HepG2 (cell line): Measurements from ENCODE around the gene UNKL. TPM values are rescaled to one million over a fixed set of nuclear protein-coding genes. Genes with fewer than 3 reads are reported as not detected.

Experiments
- ATAC-seq: fragments of 200-7000 bp; cut with Tn5 transposase; 3 replicates; pipeline ENCODE4 v1.9.1; 2020; ENCODE audit warnings: mild to moderate bottlenecking, moderate library complexity
- BruUV-seq: library from RNA; stranded (reverse); fragments of 400-500 nt; replicated peaks from 2 replicates; lab custom pipeline; 2021; lab: Mats Ljungman, UMichigan
- CTCF ChIA-PET: fragments of 300-600 bp; formaldehyde crosslinking; extraction: SDS; loops from one replicate; lab custom pipeline; 2021; ENCODE audit warnings: low total read pairs, inconsistent platforms, low intra/inter-chr PET ratio; lab: Yijun Ruan, JAX
- POLR2A ChIA-PET: fragments of 350-600 bp; sonication (Branson Sonifier 250); formaldehyde crosslinking; loops from one replicate; lab custom pipeline; 2020; ENCODE audit warnings: antibody characterized with exemption, inconsistent platforms; lab: Yijun Ruan, JAX
- DNase-seq: peaks from one replicate; pipeline ENCODE4 v3.0.0-alpha.2; 2015; ENCODE audit warnings: low spot score
- FAIRE-seq: peaks from 3 replicates; lab custom pipeline; 2011; peaks lifted over from hg19 to GRCh38; lab: Jason Lieb, UNC
- H2AFZ ChIP-seq: one replicate; pipeline ENCODE4 v1.6.1; 2011; ENCODE audit warnings: low read length, inconsistent platforms
- H3K27ac ChIP-seq: fragments of 300-600 bp; 3 replicates; pipeline ENCODE4 v1.8.0; 2011; ENCODE audit warnings: mixed run types, mild to moderate bottlenecking, mixed read lengths, low read length, inconsistent platforms; ENCODE audit not compliant: insufficient read depth; ENCODE audit errors: extremely low read length
- H3K27me3 ChIP-seq, 2 experiments: fragments of 200-600 bp in 1 of 2; 2 replicates in 1 of 2; 3 replicates in 1 of 2; pipeline versions ENCODE4 v1.6.0 to v1.8.0; 2011; ENCODE audit warnings: low read length in 2 of 2, mild to moderate bottlenecking in 2 of 2, moderate library complexity in 2 of 2, inconsistent platforms in 1 of 2; ENCODE audit not compliant: insufficient read depth in 2 of 2, control insufficient read depth in 1 of 2
- H3K36me3 ChIP-seq, 2 experiments: fragments of 200-600 bp in 1 of 2; replicated peaks in 1 of 2; 2 replicates in 1 of 2; 3 replicates in 1 of 2; pipeline versions ENCODE4 v1.5.1 to v1.8.0; 2011; ENCODE audit warnings: low read length in 2 of 2, inconsistent platforms in 1 of 2; ENCODE audit not compliant: insufficient read depth in 2 of 2, control insufficient read depth in 1 of 2
- H3K4me1 ChIP-seq: 2 replicates; pipeline ENCODE4 v1.5.1; 2012; ENCODE audit warnings: low read length, inconsistent platforms; ENCODE audit not compliant: insufficient read depth
- H3K4me2 ChIP-seq: 2 replicates; pipeline ENCODE4 v1.6.0; 2011; ENCODE audit warnings: low read depth, low read length, inconsistent platforms
- H3K4me3 ChIP-seq, 3 experiments: fragments of 200-600 bp in 1 of 3; sonication (generic), shearing (Covaris generic) in 1 of 3; replicated peaks in 1 of 3; 2 replicates each; pipeline ENCODE4 v1.5.1; 2011 to 2016; ENCODE audit warnings: low read length in 3 of 3, inconsistent platforms in 2 of 3, low read depth in 2 of 3, mild to moderate bottlenecking in 2 of 3, control low read depth in 1 of 3, mixed read lengths in 1 of 3; ENCODE audit not compliant: insufficient read depth in 1 of 3
- H3K79me2 ChIP-seq: one replicate; pipeline ENCODE4 v1.6.1; 2011; ENCODE audit warnings: low read length, inconsistent platforms; ENCODE audit not compliant: insufficient read depth
- H3K9ac ChIP-seq: 2 replicates; pipeline ENCODE4 v1.6.0; 2011; ENCODE audit warnings: mild to moderate bottlenecking, low read depth, low read length, inconsistent platforms; ENCODE audit not compliant: insufficient read depth
- H3K9me3 ChIP-seq: 2 replicates; pipeline ENCODE4 v1.5.1; 2012; ENCODE audit warnings: mild to moderate bottlenecking, low read length
- H4K20me1 ChIP-seq: 2 replicates; pipeline ENCODE4 v1.6.0; 2011; ENCODE audit warnings: inconsistent platforms, mild to moderate bottlenecking, low read length, moderate library complexity; ENCODE audit not compliant: insufficient read depth
- AGO2 ChIP-seq: fragments of 200-400 bp; formaldehyde crosslinking; optimal IDR thresholded peaks from 2 replicates; pipeline ENCODE3; 2017; ENCODE audit warnings: mild to moderate bottlenecking, low read depth, low read length, moderate library complexity
- IKZF1 ChIP-seq: fragments of 450-650 bp; IDR thresholded peaks from 2 replicates; pipeline ENCODE4 v1.7.1; 2016
- RBM22 ChIP-seq: fragments of 200-400 bp; formaldehyde crosslinking; optimal IDR thresholded peaks from 2 replicates; pipeline ENCODE3; 2017; ENCODE audit warnings: mild to moderate bottlenecking, low read length, moderate library complexity
- ZNF337 ChIP-seq: sonication (generic); formaldehyde crosslinking; IDR thresholded peaks from 2 replicates; pipeline ENCODE4 v1.5.1; 2020; ENCODE audit warnings: missing genetic modification reagents, low read depth, mild to moderate bottlenecking, borderline replicate concordance
- ZNF460 ChIP-seq: sonication (generic); formaldehyde crosslinking; IDR thresholded peaks from 2 replicates; pipeline ENCODE4 v1.5.1; 2020; ENCODE audit warnings: missing genetic modification reagents, mild to moderate bottlenecking, borderline replicate concordance
- WGBS: methylation state at CpG from one replicate; pipeline ENCODE4 v1.1.6; 2017; ENCODE audit warnings: low lambda C conversion rate; 5-methylcytosine and 5-hydroxymethylcytosine counted together
- in situ Hi-C: cut with HindIII; loops from 2 replicates; pipeline ENCODE4 v1.10.0; 2017; ENCODE audit warnings: low pct_unique_long_range_greater_than_20kb; ENCODE audit not compliant: extremely low pct_ligation_motif_present
- intact Hi-C: fragments of 100-400 bp; cut with micrococcal nuclease; formaldehyde crosslinking; loops from one replicate; pipeline ENCODE4 v1.10.0; 2022; ENCODE audit not compliant: unreplicated experiment
- polyA plus RNA-seq, 8 experiments: library from polyadenylated mRNA; depleted of rRNA in 3 of 8; stranded (reverse) in 7 of 8; unstranded in 1 of 8; fragments of >200 nt; fragmentation: Illumina TruSeq in 4 of 8; extraction: Trizol in 4 of 8; gene quantifications; 2 replicates each; pipeline versions ENCODE4 v1.2.1 to v1.2.3, GENCODE V29; 2011 to 2016; ENCODE audit warnings: low read depth in 4 of 8, missing spikeins in 1 of 8, mixed read lengths in 1 of 8; ENCODE audit not compliant: insufficient read depth in 1 of 8
- total RNA-seq, 5 experiments: library from RNA; depleted of rRNA; stranded (reverse); fragments of >200 nt; fragmentation: Illumina TruSeq; extraction: Trizol; gene quantifications; 2 replicates each; pipeline ENCODE4 v1.2.3, GENCODE V29; 2016; ENCODE audit warnings: low read depth in 1 of 5
- TF ChIP-seq, protein P1 (sequence below): sonication (generic); formaldehyde crosslinking; IDR thresholded peaks from 2 replicates; pipeline ENCODE4 v1.4.0; 2020; ENCODE audit warnings: missing genetic modification reagents

The UNKL gene
- total and polyA plus RNA-seq, 2 of the 13 experiments (the other 11 are each of a cell fraction or from before 2014, with no cell fraction given), result 10.4 to 17.6 TPM

- intact Hi-C loops, result no loop called here
- no peak for TF ChIP-seq ZNF460 (CRISPR knock-in tag)
- no peak for TF ChIP-seq IKZF1
- peak; percentile 29 for TF ChIP-seq AGO2
- TF ChIP-seq, protein P1, sequence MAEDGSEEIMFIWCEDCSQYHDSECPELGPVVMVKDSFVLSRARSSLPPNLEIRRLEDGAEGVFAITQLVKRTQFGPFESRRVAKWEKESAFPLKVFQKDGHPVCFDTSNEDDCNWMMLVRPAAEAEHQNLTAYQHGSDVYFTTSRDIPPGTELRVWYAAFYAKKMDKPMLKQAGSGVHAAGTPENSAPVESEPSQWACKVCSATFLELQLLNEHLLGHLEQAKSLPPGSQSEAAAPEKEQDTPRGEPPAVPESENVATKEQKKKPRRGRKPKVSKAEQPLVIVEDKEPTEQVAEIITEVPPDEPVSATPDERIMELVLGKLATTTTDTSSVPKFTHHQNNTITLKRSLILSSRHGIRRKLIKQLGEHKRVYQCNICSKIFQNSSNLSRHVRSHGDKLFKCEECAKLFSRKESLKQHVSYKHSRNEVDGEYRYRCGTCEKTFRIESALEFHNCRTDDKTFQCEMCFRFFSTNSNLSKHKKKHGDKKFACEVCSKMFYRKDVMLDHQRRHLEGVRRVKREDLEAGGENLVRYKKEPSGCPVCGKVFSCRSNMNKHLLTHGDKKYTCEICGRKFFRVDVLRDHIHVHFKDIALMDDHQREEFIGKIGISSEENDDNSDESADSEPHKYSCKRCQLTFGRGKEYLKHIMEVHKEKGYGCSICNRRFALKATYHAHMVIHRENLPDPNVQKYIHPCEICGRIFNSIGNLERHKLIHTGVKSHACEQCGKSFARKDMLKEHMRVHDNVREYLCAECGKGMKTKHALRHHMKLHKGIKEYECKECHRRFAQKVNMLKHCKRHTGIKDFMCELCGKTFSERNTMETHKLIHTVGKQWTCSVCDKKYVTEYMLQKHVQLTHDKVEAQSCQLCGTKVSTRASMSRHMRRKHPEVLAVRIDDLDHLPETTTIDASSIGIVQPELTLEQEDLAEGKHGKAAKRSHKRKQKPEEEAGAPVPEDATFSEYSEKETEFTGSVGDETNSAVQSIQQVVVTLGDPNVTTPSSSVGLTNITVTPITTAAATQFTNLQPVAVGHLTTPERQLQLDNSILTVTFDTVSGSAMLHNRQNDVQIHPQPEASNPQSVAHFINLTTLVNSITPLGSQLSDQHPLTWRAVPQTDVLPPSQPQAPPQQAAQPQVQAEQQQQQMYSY (CRISPR knock-in tag), result no peak
- TF ChIP-seq RBM22, result peak; percentile 19
- no peak for TF ChIP-seq ZNF337 (CRISPR knock-in tag)
- TF ChIP-seq, all 625 proteins: peak for 2
- Histone ChIP-seq H3K9me3 (no peaks in the 10 kb centered on the region), H3K4me1 (no peaks in the 10 kb centered on the region), H2AFZ (no peak overlapping the region), H3K9ac (no peak overlapping the region), H3K27me3 (no peaks in the 10 kb centered on the region), H3K27ac (no peak overlapping the region), H3K36me3 (peaks cover 20 to 40% of the 10 kb centered on the region in 2 experiments; a peak in 4 of 5 replicates), H3K79me2 (peaks cover 2% of the 10 kb centered on the region), H3K4me2 (no peak overlapping the region), H3K4me3 (no peak overlapping the region), H4K20me1 (peaks cover 3% of the 10 kb centered on the region; the same call in 1 of the 2 replicates)
- in situ Hi-C loops, result no loop called here
- FAIRE-seq (no peak), DNase-seq (no peak), ATAC-seq (no peak)
- no TSS peak for BruUV-seq
- WGBS, result 94% methylated on average over 22 of the region's 22 CpGs
- ChIA-PET POLR2A (interaction anchor here (0.9 kb wide), 1 partner anchor 8 kb away, joined by 3 read pairs; no protein-coding TSS in a partner anchor), CTCF (no interaction called here)
Measured at GRCh38 chr16:1324286-1324826, 90.1 kb downstream of the UNKL start.
